A549 (cell line): ENCODE data around the gene USP34. TPM values are rescaled to one million over a fixed set of nuclear protein-coding genes. Genes with fewer than 3 reads are reported as not detected.

ENCODE experiments used
- ATAC-seq, 2 experiments: fragments of 200-7000 bp in 1 of 2; fragments of >200 bp in 1 of 2; cut with Nextera tagmentation in 1 of 2; cut with Tn5 transposase in 1 of 2; 3 replicates each; pipeline versions ENCODE4 v1.8.0 to v1.9.1; 2018 to 2020; ENCODE audit warnings: mild to moderate bottlenecking in 1 of 2, moderate library complexity in 1 of 2
- CTCF ChIA-PET: fragments of 300-600 bp; sonication (Branson Sonifier 250); formaldehyde crosslinking; extraction: SDS; loops from one replicate; lab custom pipeline; 2021; ENCODE audit warnings: antibody characterized with exemption, inconsistent platforms; lab: Yijun Ruan, JAX
- POLR2A ChIA-PET: fragments of 350-600 bp; formaldehyde crosslinking; extraction: SDS; loops from one replicate; lab custom pipeline; 2021; ENCODE audit warnings: antibody characterized with exemption, inconsistent platforms; lab: Yijun Ruan, JAX
- DNase-seq, 2 experiments: peaks; one replicate each; pipeline versions ENCODE4 v3.0.0 to v3.0.0-alpha.2; 2011 to 2016; ENCODE audit warnings: low read depth in 1 of 2, low spot score in 1 of 2
- FAIRE-seq: peaks from 2 replicates; lab custom pipeline; 2011; peaks lifted over from hg19 to GRCh38; lab: Jason Lieb, UNC
- H3K27ac ChIP-seq, 2 experiments: fragments of >200 bp; sonication (Bioruptor Twin); formaldehyde crosslinking; 3 replicates each; pipeline ENCODE4 v1.5.1; 2016 to 2017
- H3K4me1 ChIP-seq: fragments of >200 bp; sonication (Bioruptor Twin); formaldehyde crosslinking; 3 replicates; pipeline ENCODE4 v1.6.1; 2016
- H3K4me2 ChIP-seq: fragments of >200 bp; sonication (Bioruptor Twin); formaldehyde crosslinking; 3 replicates; pipeline ENCODE4 v1.6.1; 2016
- H3K4me3 ChIP-seq: fragments of >200 bp; sonication (Bioruptor Twin); formaldehyde crosslinking; 3 replicates; pipeline ENCODE4 v1.5.1; 2016
- H3K9me3 ChIP-seq: fragments of >200 bp; sonication (Bioruptor Twin); formaldehyde crosslinking; 3 replicates; pipeline ENCODE4 v1.6.1; 2016
- ATOH8 ChIP-seq: fragments of 250-450 bp; sonication (Bioruptor Pico); IDR thresholded peaks from 2 replicates; pipeline ENCODE4 v1.5.0; 2020; ENCODE audit warnings: low read depth, mild to moderate bottlenecking, moderate library complexity
- CBX2 ChIP-seq: fragments of 200-600 bp; sonication (generic); IDR thresholded peaks from 2 replicates; pipeline ENCODE4 v1.6.1; 2016; ENCODE audit warnings: low read depth, mild to moderate bottlenecking, borderline replicate concordance
- CBX8 ChIP-seq: fragments of 200-600 bp; sonication (generic); IDR thresholded peaks from 2 replicates; pipeline ENCODE4 v1.6.1; 2016
- CHD4 ChIP-seq: fragments of 200-600 bp; sonication (generic); IDR thresholded peaks from 2 replicates; pipeline ENCODE4 v1.6.1; 2016; ENCODE audit warnings: antibody characterized with exemption, mild to moderate bottlenecking, borderline replicate concordance
- CTCF ChIP-seq: fragments of >200 bp; sonication (Bioruptor Twin); formaldehyde crosslinking; IDR thresholded peaks from 3 replicates; pipeline ENCODE4 v1.5.1; 2016
- HDAC2 ChIP-seq: fragments of 200-600 bp; sonication (generic); IDR thresholded peaks from 2 replicates; pipeline ENCODE4 v1.6.1; 2016
- HES2 ChIP-seq: fragments of >200 bp; sonication (Bioruptor Twin); formaldehyde crosslinking; IDR thresholded peaks from 2 replicates; pipeline ENCODE4 v1.6.1; 2016
- HOXB13 ChIP-seq: fragments of 250-450 bp; sonication (Bioruptor Pico); IDR thresholded peaks from 2 replicates; pipeline ENCODE4 v1.5.0; 2020; ENCODE audit warnings: low read depth, mild to moderate bottlenecking, moderate library complexity
- JUNB ChIP-seq: fragments of >200 bp; sonication (Bioruptor Twin); formaldehyde crosslinking; IDR thresholded peaks from 2 replicates; pipeline ENCODE4 v1.6.1; 2016
- MAFK ChIP-seq: fragments of 450-650 bp; IDR thresholded peaks from 2 replicates; pipeline ENCODE4 v1.6.1; 2014; ENCODE audit not compliant: partially characterized antibody
- MYC ChIP-seq: IDR thresholded peaks from 2 replicates; pipeline ENCODE4 v1.6.1; 2012; ENCODE audit warnings: mild to moderate bottlenecking, inconsistent platforms, low read length, improper control_type of control experiment, borderline replicate concordance
- NR3C1 ChIP-seq: fragments of >200 bp; sonication (Bioruptor Twin); formaldehyde crosslinking; IDR thresholded peaks from 3 replicates; pipeline ENCODE4 v1.6.1; 2017
- PBX3 ChIP-seq: IDR thresholded peaks from 2 replicates; pipeline ENCODE4 v1.6.1; 2012
- PHF8 ChIP-seq: fragments of 200-600 bp; sonication (generic); IDR thresholded peaks from 2 replicates; pipeline ENCODE4 v1.6.1; 2016; ENCODE audit warnings: low read depth, mild to moderate bottlenecking, antibody characterized with exemption, moderate library complexity, borderline replicate concordance
- RCOR1 ChIP-seq: fragments of 150-350 bp; IDR thresholded peaks from 2 replicates; pipeline ENCODE4 v1.6.1; 2014; ENCODE audit warnings: antibody characterized with exemption, low read length, low read depth
- RNF2 ChIP-seq: fragments of 200-600 bp; sonication (generic); IDR thresholded peaks from 2 replicates; pipeline ENCODE4 v1.6.1; 2016; ENCODE audit warnings: low read depth, mild to moderate bottlenecking, antibody characterized with exemption, moderate library complexity, borderline replicate concordance
- TP53 ChIP-seq: fragments of 250-450 bp; sonication (Bioruptor Pico); IDR thresholded peaks from 2 replicates; pipeline ENCODE4 v1.5.0; 2021; ENCODE audit warnings: mild to moderate bottlenecking, moderate library complexity
- USF2 ChIP-seq: fragments of 450-650 bp; IDR thresholded peaks from 2 replicates; pipeline ENCODE4 v1.6.1; 2014; ENCODE audit warnings: antibody characterized with exemption
- ZNF302 ChIP-seq: fragments of 250-450 bp; sonication (Bioruptor Pico); IDR thresholded peaks from 2 replicates; pipeline ENCODE4 v1.9.0; 2021; ENCODE audit warnings: inconsistent platforms, mild to moderate bottlenecking, moderate library complexity
- ZSCAN20 ChIP-seq: fragments of 250-450 bp; sonication (Bioruptor Pico); IDR thresholded peaks from 2 replicates; pipeline ENCODE4 v1.8.0; 2022; ENCODE audit warnings: mild to moderate bottlenecking, moderate library complexity
- WGBS: methylation state at CpG from one replicate; pipeline ENCODE4 v1.1.6; 2017; ENCODE audit errors: missing lambda C conversion rate; 5-methylcytosine and 5-hydroxymethylcytosine counted together
- polyA plus RNA-seq, 4 experiments: library from polyadenylated mRNA; depleted of rRNA in 3 of 4; stranded (reverse); fragments of >200 nt; fragmentation: RNase III in 1 of 4; extraction: RNeasy Plus Mini Kit Qiagen cat#74134 plus additional on column Dnase treatment in 1 of 4; gene quantifications; 2 replicates in 3 of 4; 3 replicates in 1 of 4; pipeline ENCODE4 v1.2.3, GENCODE V29; 2011 to 2017

Gene USP34
- polyA plus RNA-seq, 2 of the 4 experiments (the other 2 are of a cell fraction), result 47.7 to 132 TPM

GRCh38 chr2:61277756-61278155 is 193.1 kb downstream of the USP34 start:
- 94% methylated on average over 13 of the region's 13 CpGs for WGBS
- ATAC-seq (no peak), FAIRE-seq (no peak), DNase-seq (no peak)
- POLR2A ChIA-PET, result no interaction called here
- H3K4me3 ChIP-seq, result no peak overlapping the region
- TF ChIP-seq ZNF302 (CRISPR knock-in tag) (no peak), PBX3 (no peak), ZSCAN20 (CRISPR knock-in tag) (no peak), CBX2 (no peak), ATOH8 (no peak), HOXB13 (CRISPR knock-in tag) (no peak), HDAC2 (no peak), NR3C1 (no peak), CTCF (no peak), PHF8 (no peak), CHD4 (no peak), TP53 (no peak), HES2 (no peak), JUNB (no peak), CBX8 (no peak), MYC (no peak), USF2 (no peak), RNF2 (no peak)
- no peak overlapping the region for H3K4me2 ChIP-seq
- H3K27ac ChIP-seq, result peak overlapping the region in 1 of 2 experiments; percentile 59; a peak in 3 of 6 replicates
- no peaks in the 10 kb centered on the region for H3K9me3 ChIP-seq
- no peaks in the 10 kb centered on the region for H3K4me1 ChIP-seq
- CTCF ChIA-PET, result interaction anchor here (1.4 kb wide), 1 partner anchor 15 kb away, joined by 3 read pairs; no protein-coding TSS in a partner anchor

- Histone ChIP-seq H3K4me2 (no peak overlapping the region), H3K4me3 (no peak overlapping the region), H3K9me3 (no peaks in the 10 kb centered on the region), H3K4me1 (no peaks in the 10 kb centered on the region), H3K27ac (no peak overlapping the region)
- FAIRE-seq (no peak), DNase-seq (no peak), ATAC-seq (no peak)
- 80% methylated on average over 1 of the region's 1 CpG for WGBS
- TF ChIP-seq MAFK, result peak; percentile 5
- TF ChIP-seq RCOR1, result no peak
- no peak for TF ChIP-seq RNF2
- CTCF ChIA-PET, result no interaction called here
- POLR2A ChIA-PET, result no interaction called here
Measured at GRCh38 chr2:61275575-61276184, 195.2 kb downstream of the USP34 start.
